ENCODE results near the gene ZBTB11. TPM values are rescaled to one million over a fixed set of nuclear protein-coding genes. Genes with fewer than 3 reads are reported as not detected.
A peak's percentile ranks its signal among the peaks of the same experiment; 100 is the strongest.
"Not testable (repeated sequence)": the region's sequence is repeated elsewhere in the genome, so short reads cannot be mapped to it uniquely, and the experiment has no call there.

Gene ZBTB11
- total RNA-seq, 4 donors from 2014 or later = 27.3 to 47.8 (median 29.2) TPM

GRCh38 chr3:101703169-101703568 lies 26.2 kb upstream of the ZBTB11 start:
- Histone ChIP-seq H3K27me3 (no peaks in the 10 kb centered on the region), H3K27ac (no peak overlapping the region), H3K9me3 (no peaks in the 10 kb centered on the region), H3K4me1 (no peaks in the 10 kb centered on the region), H3K36me3 (no peaks in the 10 kb centered on the region), H3K4me3 (no peak overlapping the region)
- DNase-seq (ENCODE audit: low spot score in 2 of 2) = no peak
- WGBS = 76% methylated on average over 2 of the region's 2 CpGs
- no peak for TF ChIP-seq POLR2A (IDR thresholded peaks at IDR 0.05)
- no peak for TF ChIP-seq POLR2AphosphoS5 (IDR thresholded peaks at IDR 0.05)
- no peak for TF ChIP-seq EP300 (IDR thresholded peaks at IDR 0.05)
- no peak for TF ChIP-seq CTCF (IDR thresholded peaks at IDR 0.05)

GRCh38 chr3:101702726-101703125 lies 25.8 kb upstream of the ZBTB11 start:
- no peak overlapping the region for H3K27ac ChIP-seq
- no peak overlapping the region for H3K4me3 ChIP-seq
- TF ChIP-seq POLR2A (IDR thresholded peaks at IDR 0.05) (no peak), POLR2AphosphoS5 (IDR thresholded peaks at IDR 0.05) (no peak), CTCF (IDR thresholded peaks at IDR 0.05) (no peak), EP300 (IDR thresholded peaks at IDR 0.05) (no peak)
- H3K9me3 ChIP-seq = no peaks in the 10 kb centered on the region
- no peaks in the 10 kb centered on the region for H3K27me3 ChIP-seq
- H3K4me1 ChIP-seq = no peaks in the 10 kb centered on the region
- WGBS = 87% methylated on average over 1 of the region's 1 CpG
- DNase-seq (ENCODE audit: low spot score in 2 of 2) = no peak
- H3K36me3 ChIP-seq = no peaks in the 10 kb centered on the region

GRCh38 chr3:101701696-101702634 lies 25.0 kb upstream of the ZBTB11 start:
- no peaks in the 10 kb centered on the region for H3K36me3 ChIP-seq
- 82% methylated on average over 7 of the region's 7 CpGs for WGBS
- no peak overlapping the region for H3K27ac ChIP-seq
- DNase-seq (ENCODE audit: low spot score in 2 of 2) = no peak
- no peak for TF ChIP-seq POLR2A (IDR thresholded peaks at IDR 0.05)
- no peak for TF ChIP-seq CTCF (IDR thresholded peaks at IDR 0.05)
- no peak for TF ChIP-seq POLR2AphosphoS5 (IDR thresholded peaks at IDR 0.05)
- no peak for TF ChIP-seq EP300 (IDR thresholded peaks at IDR 0.05)
- no peak overlapping the region for H3K4me3 ChIP-seq
- H3K9me3 ChIP-seq = no peaks in the 10 kb centered on the region
- no peaks in the 10 kb centered on the region for H3K4me1 ChIP-seq
- H3K27me3 ChIP-seq = no peaks in the 10 kb centered on the region

- Histone ChIP-seq H3K27ac (no peak overlapping the region), H3K36me3 (no peaks in the 10 kb centered on the region), H3K27me3 (no peaks in the 10 kb centered on the region), H3K4me1 (peaks cover 5% of the 10 kb centered on the region), H3K9me3 (no peaks in the 10 kb centered on the region), H3K4me3 (no peak overlapping the region)
- 23% methylated on average over 10 of the region's 10 CpGs for WGBS
- no peak for DNase-seq (ENCODE audit: low spot score in 2 of 2)
- TF ChIP-seq EP300 (IDR thresholded peaks at IDR 0.05) (no peak), POLR2A (IDR thresholded peaks at IDR 0.05) (no peak), CTCF (IDR thresholded peaks at IDR 0.05) (peak; percentile 60 to 69), POLR2AphosphoS5 (IDR thresholded peaks at IDR 0.05) (no peak)
Measured at GRCh38 chr3:101695779-101696372, 18.9 kb upstream of the ZBTB11 start.

GRCh38 chr3:101694836-101695235 lies 17.9 kb upstream of the ZBTB11 start:
- H3K27me3 ChIP-seq; H3K9me3 ChIP-seq; H3K36me3 ChIP-seq; H3K4me1 ChIP-seq; H3K27ac ChIP-seq; DNase-seq (ENCODE audit: low spot score in 2 of 2); H3K4me3 ChIP-seq: not testable (repeated sequence)
- WGBS = 91% methylated on average over 4 of the region's 4 CpGs
